Transverse colon (tissue), 4 donors: ENCODE results near the gene TNFAIP3. TPM values are rescaled to one million over a fixed set of nuclear protein-coding genes. Genes with fewer than 3 reads are reported as not detected.

Experiments used
- DNase-seq: peaks from one replicate; pipeline ENCODE4 v3.0.0-alpha.2; 2019
- H3K27ac ChIP-seq, 4 donors: fragments of 200-600 bp; sonication (generic); 2 replicates each; pipeline ENCODE4 v1.5.1; 2016 to 2018; ENCODE audit warnings: inconsistent platforms in 4 of 4
- H3K27me3 ChIP-seq: fragments of 200-600 bp; sonication (generic); 2 replicates; pipeline ENCODE4 v1.5.1; 2017; ENCODE audit warnings: inconsistent platforms
- H3K36me3 ChIP-seq, 4 donors: fragments of 200-600 bp; sonication (generic); 2 replicates each; pipeline ENCODE4 v1.5.1; 2017 to 2019; ENCODE audit warnings: inconsistent platforms in 4 of 4
- H3K4me1 ChIP-seq, 4 donors: fragments of 200-600 bp; sonication (generic); 2 replicates each; pipeline ENCODE4 v1.5.1; 2017 to 2020; ENCODE audit warnings: inconsistent platforms in 4 of 4
- H3K4me3 ChIP-seq, 4 donors: fragments of 200-600 bp; sonication (generic); 1 replicate in 1 of 4; 2 replicates in 3 of 4; pipeline versions ENCODE4 v1.5.1 to v1.6.1; 2017 to 2019; ENCODE audit warnings: inconsistent platforms in 4 of 4
- H3K9me3 ChIP-seq, 2 donors: fragments of 200-600 bp; sonication (generic); 2 replicates each; pipeline ENCODE4 v1.5.1; 2017 to 2019; ENCODE audit warnings: inconsistent platforms in 2 of 2
- CTCF ChIP-seq, 5 experiments: fragments of 200-600 bp in 3 of 5; fragments of 450-650 bp in 2 of 5; sonication (generic) in 3 of 5; IDR thresholded peaks; 1 replicate in 2 of 5; 2 replicates in 3 of 5; pipeline ENCODE4 v1.5.1; 2016 to 2017; ENCODE audit warnings: antibody characterized with exemption in 5 of 5, inconsistent platforms in 3 of 5, mild to moderate bottlenecking in 2 of 5, moderate library complexity in 1 of 5
- EP300 ChIP-seq: sonication (generic); formaldehyde crosslinking; IDR thresholded peaks from one replicate; pipeline ENCODE4 v1.6.1; 2017; ENCODE audit warnings: antibody characterized with exemption, low read depth
- POLR2A ChIP-seq: fragments of 450-650 bp; IDR thresholded peaks from one replicate; pipeline ENCODE4 v1.6.1; 2016; ENCODE audit warnings: antibody characterized with exemption, mild to moderate bottlenecking, moderate library complexity
- POLR2AphosphoS5 ChIP-seq, 3 donors: sonication (generic); formaldehyde crosslinking; IDR thresholded peaks; one replicate each; pipeline ENCODE4 v1.6.1; 2016; ENCODE audit warnings: antibody characterized with exemption in 3 of 3
- WGBS, 2 donors: methylation state at CpG; one replicate each; pipeline ENCODE4 v1.1.5; 2018; ENCODE audit warnings: low coverage in 1 of 2; 5-methylcytosine and 5-hydroxymethylcytosine counted together
- in situ Hi-C, 4 donors: fragments of 200-750 bp; cut with MboI; loops; one replicate each; pipeline versions ENCODE4 v1.15.0 to v1.15.1; 2017; ENCODE audit warnings: low sequenced_read_pairs in 3 of 4, low pct_ligation_motif_present in 1 of 4, low pct_unique_long_range_greater_than_20kb in 1 of 4
- intact Hi-C: fragments of 100-400 bp; cut with DNase I; formaldehyde crosslinking; loops from one replicate; pipeline ENCODE4 v1.15.1; 2023; ENCODE audit warnings: low total_unique reads
- total RNA-seq, 4 donors: library from RNA; depleted of rRNA; stranded (reverse); fragments of >200 nt; gene quantifications; one replicate each; pipeline ENCODE4 v1.1.0, GENCODE V29; 2016

The TNFAIP3 gene
- total RNA-seq, 4 donors from 2014 or later, result 21.4 to 46.8 (median 36.3) TPM

GRCh38 chr6:137915790-137916189, 48.7 kb downstream of the TNFAIP3 start:
- WGBS, 2 donors, result 80 to 85% methylated on average over 4 of the region's 4 CpGs
- peaks cover 0 to 6% of the 10 kb centered on the region in 2 donors for H3K9me3 ChIP-seq

GRCh38 chr6:137917551-137918325, 50.7 kb downstream of the TNFAIP3 start:
- intact Hi-C loops (no loop called here), in situ Hi-C loops (no loop called here)
- H3K4me3 ChIP-seq, result no peak overlapping the region
- H3K4me1 ChIP-seq, result no peaks in the 10 kb centered on the region
- DNase-seq, result no peak
- H3K36me3 ChIP-seq, result no peaks in the 10 kb centered on the region
- no peak overlapping the region for H3K27ac ChIP-seq
- H3K9me3 ChIP-seq, result peaks cover 0 to 6% of the 10 kb centered on the region in 2 donors
- TF ChIP-seq EP300 (no peak), CTCF (IDR thresholded peaks at IDR 0.05) (no peak), POLR2AphosphoS5 (IDR thresholded peaks at IDR 0.05) (no peak), POLR2A (no peak)
- no peaks in the 10 kb centered on the region for H3K27me3 ChIP-seq
- WGBS, 2 donors, result 92 to 100% methylated on average over 1 of the region's 1 CpG

More at GRCh38 chr6:137915790-137916189, 48.7 kb downstream of the TNFAIP3 start:
- no peak overlapping the region for H3K27ac ChIP-seq
- in situ Hi-C loops (no loop called here), intact Hi-C loops (no loop called here)
- no peak for DNase-seq
- no peaks in the 10 kb centered on the region for H3K27me3 ChIP-seq
- no peaks in the 10 kb centered on the region for H3K4me1 ChIP-seq
- H3K36me3 ChIP-seq, result no peaks in the 10 kb centered on the region
- TF ChIP-seq POLR2AphosphoS5 (IDR thresholded peaks at IDR 0.05) (no peak), CTCF (IDR thresholded peaks at IDR 0.05) (no peak), EP300 (no peak), POLR2A (no peak)
- no peak overlapping the region for H3K4me3 ChIP-seq

GRCh38 chr6:137919502-137919823, 52.4 kb downstream of the TNFAIP3 start:
- no peaks in the 10 kb centered on the region for H3K4me1 ChIP-seq
- in situ Hi-C loops (no loop called here), intact Hi-C loops (no loop called here)
- H3K27me3 ChIP-seq, result no peaks in the 10 kb centered on the region
- H3K4me3 ChIP-seq, result no peak overlapping the region
- H3K27ac ChIP-seq, result no peak overlapping the region
- no peak for TF ChIP-seq POLR2AphosphoS5 (IDR thresholded peaks at IDR 0.05)
- TF ChIP-seq CTCF (IDR thresholded peaks at IDR 0.05), result no peak
- TF ChIP-seq EP300, result no peak
- DNase-seq, result no peak
- WGBS, 2 donors, result 83 to 88% methylated on average over 3 of the region's 3 CpGs
- H3K9me3 ChIP-seq, result no peaks in the 10 kb centered on the region
- no peaks in the 10 kb centered on the region for H3K36me3 ChIP-seq

DNA sequence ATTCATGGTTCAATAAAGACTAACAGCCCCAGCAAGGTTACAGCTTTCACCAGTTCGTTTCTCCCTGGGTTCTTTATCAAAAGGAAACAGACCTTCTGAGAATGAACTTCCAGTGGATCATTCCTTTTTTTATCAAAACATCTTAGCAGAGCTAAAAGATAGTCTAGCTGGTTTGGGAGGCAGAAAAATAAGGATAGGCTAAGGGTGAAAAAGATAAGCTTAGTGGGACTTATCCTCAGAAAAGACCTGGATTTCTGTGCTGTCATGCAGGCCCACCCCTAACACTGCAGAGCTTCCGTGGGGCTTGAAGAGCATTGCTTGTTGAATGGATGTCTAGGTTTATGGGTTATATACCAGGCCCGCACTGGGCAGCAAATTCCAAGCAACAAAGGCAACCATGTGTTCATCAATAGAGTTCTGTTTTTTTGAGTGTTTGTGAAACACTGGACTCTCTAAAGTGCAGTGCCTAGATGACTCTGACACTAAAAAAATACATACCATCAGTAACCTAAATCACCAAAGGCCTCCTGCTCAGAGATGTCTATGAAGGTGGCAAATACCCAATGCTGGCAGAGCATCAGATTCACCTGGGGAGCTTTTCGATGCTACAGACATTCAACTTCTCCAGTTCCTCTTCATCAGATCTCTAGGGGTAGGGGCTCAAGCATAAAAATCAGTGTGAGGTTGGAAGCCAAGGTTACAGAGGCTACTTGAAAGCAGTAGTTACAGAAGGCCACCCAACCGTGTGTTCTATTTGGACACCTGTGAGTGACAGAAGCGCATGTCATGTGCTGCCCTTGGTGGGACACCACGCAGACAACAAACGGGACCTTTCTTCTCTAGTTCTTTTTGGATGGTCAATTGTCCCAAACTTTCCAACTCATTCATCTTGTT, 53.0 kb downstream of the TNFAIP3 start:
- no peak for DNase-seq
- Histone ChIP-seq H3K27ac (no peak overlapping the region), H3K27me3 (no peaks in the 10 kb centered on the region), H3K4me1 (no peaks in the 10 kb centered on the region), H3K9me3 (no peaks in the 10 kb centered on the region), H3K36me3 (no peaks in the 10 kb centered on the region), H3K4me3 (no peak overlapping the region)
- intact Hi-C loops (no loop called here), in situ Hi-C loops (no loop called here)
- TF ChIP-seq POLR2AphosphoS5 (IDR thresholded peaks at IDR 0.05) (no peak), EP300 (no peak), POLR2A (no peak), CTCF (IDR thresholded peaks at IDR 0.05) (no peak)
- WGBS, 2 donors, result 76 to 83% methylated on average over 7 to 8 of the region's 8 CpGs
